ACC112 (cell line): ENCODE results near the gene CD79B.

Experiments used
- H2AFZ ChIP-seq: fragments of 200-600 bp; sonication (generic); one replicate; pipeline ENCODE4 v1.6.0; 2017; ENCODE audit warnings: antibody characterized with exemption, low read length; ENCODE audit not compliant: unreplicated experiment
- H3K27ac ChIP-seq: fragments of 200-600 bp; sonication (generic); 2 replicates; pipeline ENCODE4 v1.5.1; 2014; ENCODE audit warnings: low read depth, mild to moderate bottlenecking, antibody characterized with exemption, low read length, moderate library complexity
- H3K27me3 ChIP-seq: fragments of 200-600 bp; sonication (generic); 2 replicates; pipeline ENCODE4 v1.6.1; 2014; ENCODE audit warnings: mild to moderate bottlenecking, antibody characterized with exemption, low read length, moderate library complexity, mixed read lengths; ENCODE audit not compliant: insufficient read depth
- H3K36me3 ChIP-seq: fragments of 200-600 bp; sonication (generic); 2 replicates; pipeline ENCODE4 v1.6.1; 2016; ENCODE audit warnings: mild to moderate bottlenecking, antibody characterized with exemption, low read length, moderate library complexity, mixed read lengths; ENCODE audit not compliant: insufficient read depth
- H3K4me1 ChIP-seq: fragments of 200-600 bp; sonication (generic); one replicate; pipeline ENCODE4 v1.6.1; 2016; ENCODE audit warnings: low read length, mixed read lengths; ENCODE audit not compliant: insufficient read depth, unreplicated experiment, control insufficient read depth
- H3K4me3 ChIP-seq: fragments of 200-600 bp; sonication (generic); 2 replicates; pipeline ENCODE4 v1.5.1; 2014; ENCODE audit warnings: mild to moderate bottlenecking, low read depth, low read length
- H3K79me2 ChIP-seq: fragments of 200-600 bp; sonication (generic); one replicate; pipeline ENCODE4 v1.6.0; 2016; ENCODE audit warnings: low read length; ENCODE audit not compliant: control insufficient read depth, unreplicated experiment, insufficient read depth

Gene CD79B

GRCh38 chr17:63966646-63967264, 34.6 kb upstream of the CD79B start:
- Histone ChIP-seq H2AFZ (no peak overlapping the region), H3K4me3 (no peak overlapping the region), H3K79me2 (no peaks in the 10 kb centered on the region), H3K36me3 (no peaks in the 10 kb centered on the region), H3K27ac (no peak overlapping the region), H3K4me1 (no peaks in the 10 kb centered on the region), H3K27me3 (no peaks in the 10 kb centered on the region)

GRCh38 chr17:63963123-63963522, 31.0 kb upstream of the CD79B start:
- Histone ChIP-seq H3K27ac (no peak overlapping the region), H2AFZ (no peak overlapping the region), H3K36me3 (no peaks in the 10 kb centered on the region), H3K79me2 (no peaks in the 10 kb centered on the region), H3K27me3 (no peaks in the 10 kb centered on the region), H3K4me1 (no peaks in the 10 kb centered on the region), H3K4me3 (no peak overlapping the region)

GRCh38 chr17:63962298-63962744, 30.2 kb upstream of the CD79B start:
- Histone ChIP-seq H3K36me3 (no peaks in the 10 kb centered on the region), H3K4me1 (no peaks in the 10 kb centered on the region), H3K4me3 (no peak overlapping the region), H3K27ac (no peak overlapping the region), H3K79me2 (no peaks in the 10 kb centered on the region), H2AFZ (no peak overlapping the region), H3K27me3 (no peaks in the 10 kb centered on the region)

DNA sequence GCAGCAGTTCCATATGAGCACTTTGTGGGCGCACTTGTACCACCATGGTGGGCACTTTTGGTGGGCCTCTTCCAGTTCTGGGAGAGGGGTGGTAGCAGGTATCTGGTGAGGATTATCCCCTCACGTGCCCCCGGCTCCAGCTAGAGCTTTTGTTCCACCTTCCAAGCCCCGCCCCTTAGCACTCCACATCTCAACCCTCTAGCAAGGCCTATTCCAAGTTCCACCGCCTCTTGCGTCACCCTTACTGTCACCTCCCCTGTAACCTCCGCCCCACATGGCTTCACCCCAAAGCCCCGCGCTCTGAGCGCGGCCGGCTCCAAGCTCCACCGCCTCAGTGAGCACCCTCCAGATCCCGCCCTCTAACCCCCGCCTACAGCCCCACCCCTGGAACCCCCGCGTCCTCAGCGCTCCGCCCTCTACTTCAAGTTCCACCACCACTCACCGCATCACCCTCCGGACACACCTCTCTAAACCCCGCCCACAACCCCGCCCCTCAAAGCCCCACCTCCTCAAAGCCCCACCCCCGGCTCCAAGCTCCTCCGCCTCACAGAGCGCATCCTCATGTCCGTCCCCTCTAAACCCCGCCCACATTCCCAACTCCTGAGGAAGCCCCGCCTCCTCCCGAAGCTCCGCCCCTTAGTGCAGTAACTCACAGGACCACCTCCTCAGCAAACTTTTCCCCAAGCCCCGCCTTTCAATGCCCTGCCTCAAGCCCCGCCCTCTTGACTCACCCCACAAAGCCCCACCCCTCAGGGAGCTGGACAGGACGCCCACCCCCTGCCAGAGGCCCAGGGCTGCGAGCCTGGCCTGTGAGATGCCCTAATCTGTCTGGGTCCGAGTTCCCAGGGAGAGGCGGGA, 29.5 kb upstream of the CD79B start:
- Histone ChIP-seq H3K27me3 (no peaks in the 10 kb centered on the region), H2AFZ (no peak overlapping the region), H3K36me3 (no peaks in the 10 kb centered on the region), H3K4me1 (no peaks in the 10 kb centered on the region), H3K4me3 (0 out of 2 replicates have a peak overlapping the region, but pooled peaks have one; percentile 1), H3K79me2 (no peaks in the 10 kb centered on the region), H3K27ac (no peak overlapping the region)

DNA sequence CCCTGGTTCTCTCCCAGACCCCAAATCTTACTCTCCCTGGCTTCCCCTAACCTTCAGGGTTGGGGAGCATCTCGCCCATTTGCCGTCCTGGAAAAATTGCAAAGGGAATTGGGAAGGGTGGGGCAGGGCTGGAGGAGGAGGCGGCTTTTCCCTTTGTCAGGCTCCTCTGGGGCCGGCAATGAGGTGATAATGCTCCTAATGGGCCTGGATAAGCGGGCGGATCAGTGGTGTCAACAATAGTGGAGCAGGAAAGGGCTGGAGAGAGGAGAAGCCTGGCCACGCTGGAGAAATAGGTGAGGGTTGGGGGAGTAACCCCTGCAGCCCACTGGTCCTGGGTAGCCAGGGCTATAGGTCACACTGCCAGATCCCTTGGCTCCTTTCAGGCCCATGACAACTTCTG, 28.3 kb upstream of the CD79B start:
- no peak overlapping the region for H2AFZ ChIP-seq
- no peaks in the 10 kb centered on the region for H3K79me2 ChIP-seq
- no peak overlapping the region for H3K4me3 ChIP-seq
- H3K27me3 ChIP-seq: no peaks in the 10 kb centered on the region
- no peaks in the 10 kb centered on the region for H3K4me1 ChIP-seq
- no peak overlapping the region for H3K27ac ChIP-seq
- H3K36me3 ChIP-seq: no peaks in the 10 kb centered on the region

DNA sequence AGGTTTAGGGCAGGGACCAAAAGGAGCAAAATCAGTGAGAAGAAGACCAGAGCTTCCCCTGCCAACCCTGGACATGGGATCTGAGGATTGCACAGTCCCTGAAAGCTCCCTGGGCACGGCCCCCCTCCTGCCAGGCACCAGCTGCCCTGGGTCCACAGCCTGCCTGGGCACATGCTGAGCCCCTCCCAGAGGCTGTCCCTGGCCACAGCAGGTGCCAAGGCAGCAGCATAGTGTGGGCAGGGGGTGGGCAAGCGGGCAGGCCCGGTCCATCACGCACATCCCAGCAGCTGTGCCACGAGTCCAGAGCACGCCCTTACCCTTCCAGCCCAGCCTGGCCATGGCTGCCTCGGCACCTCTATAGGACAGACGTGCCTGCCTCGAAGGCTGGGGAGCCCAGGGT, 27.9 kb upstream of the CD79B start:
- Histone ChIP-seq H3K4me1 (no peaks in the 10 kb centered on the region), H3K27ac (no peak overlapping the region), H3K27me3 (no peaks in the 10 kb centered on the region), H2AFZ (no peak overlapping the region), H3K79me2 (no peaks in the 10 kb centered on the region), H3K36me3 (no peaks in the 10 kb centered on the region), H3K4me3 (no peak overlapping the region)

GRCh38 chr17:63956296-63956920, 24.3 kb upstream of the CD79B start:
- Histone ChIP-seq H3K36me3 (no peaks in the 10 kb centered on the region), H3K4me3 (no peak overlapping the region), H3K27ac (no peak overlapping the region), H3K79me2 (no peaks in the 10 kb centered on the region), H3K4me1 (no peaks in the 10 kb centered on the region), H2AFZ (no peak overlapping the region), H3K27me3 (no peaks in the 10 kb centered on the region)

DNA sequence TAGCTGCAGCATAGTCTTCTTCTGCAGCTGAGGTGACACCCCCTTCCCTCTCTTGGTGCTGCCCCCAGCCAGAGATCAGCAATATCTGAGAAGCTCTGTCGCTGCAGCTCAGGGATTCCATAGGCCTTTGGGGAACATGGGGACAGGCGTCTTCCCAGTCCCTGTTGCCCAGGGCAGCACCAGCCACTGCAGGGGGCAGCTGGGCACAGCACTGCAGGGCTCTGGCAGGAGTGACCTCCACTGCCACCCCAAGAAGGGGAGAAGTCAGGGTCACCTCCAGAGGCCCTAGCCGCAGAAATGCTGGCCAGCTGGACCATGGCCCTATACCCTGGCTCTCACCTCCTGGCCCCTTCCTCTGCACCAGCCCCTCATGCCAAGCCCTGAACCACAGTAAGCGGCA, 23.7 kb upstream of the CD79B start:
- Histone ChIP-seq H3K27me3 (no peaks in the 10 kb centered on the region), H3K27ac (no peak overlapping the region), H3K4me1 (no peaks in the 10 kb centered on the region), H2AFZ (no peak overlapping the region), H3K36me3 (no peaks in the 10 kb centered on the region), H3K79me2 (no peaks in the 10 kb centered on the region), H3K4me3 (no peak overlapping the region)

DNA sequence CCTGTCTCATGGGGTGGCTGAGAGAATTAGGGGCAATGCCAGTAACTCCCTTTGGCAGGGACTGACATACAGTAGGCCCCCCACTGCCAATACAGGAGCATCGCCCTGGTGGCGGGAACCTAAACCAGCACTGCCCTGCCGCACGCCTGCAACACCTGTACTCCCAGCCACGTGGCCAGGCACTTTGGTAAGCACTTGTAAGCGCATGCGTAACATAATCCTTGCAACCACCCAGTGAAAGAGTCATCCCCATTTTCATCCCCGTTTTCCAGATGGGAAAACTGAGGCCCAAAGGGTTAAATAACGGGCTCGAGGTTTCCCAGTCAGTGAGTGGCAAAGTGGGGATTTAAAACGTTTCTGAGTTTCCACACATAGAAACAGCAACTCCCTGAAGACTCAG, 23.1 kb upstream of the CD79B start:
- no peaks in the 10 kb centered on the region for H3K27me3 ChIP-seq
- no peak overlapping the region for H3K4me3 ChIP-seq
- no peak overlapping the region for H3K27ac ChIP-seq
- no peak overlapping the region for H2AFZ ChIP-seq
- H3K4me1 ChIP-seq: no peaks in the 10 kb centered on the region
- H3K36me3 ChIP-seq: no peaks in the 10 kb centered on the region
- H3K79me2 ChIP-seq: no peaks in the 10 kb centered on the region

- no peaks in the 10 kb centered on the region for H3K79me2 ChIP-seq
- H2AFZ ChIP-seq: no peak overlapping the region
- H3K27me3 ChIP-seq: no peaks in the 10 kb centered on the region
- no peaks in the 10 kb centered on the region for H3K36me3 ChIP-seq
- no peaks in the 10 kb centered on the region for H3K4me1 ChIP-seq
- no peak overlapping the region for H3K27ac ChIP-seq
- no peak overlapping the region for H3K4me3 ChIP-seq
These were observed 22.4 kb upstream of the CD79B start for GRCh38 chr17:63954402-63955063.
